HG03432 (cell line): Measurements from ENCODE around the gene KCTD21.

Experiments
- ATAC-seq: cut with Tn5 transposase; IDR thresholded peaks from one replicate; pipeline ENCODE4 v1.9.1; 2021; ENCODE audit warnings: mild to moderate bottlenecking, moderate library complexity; ENCODE audit not compliant: unreplicated experiment

The KCTD21 gene

GRCh38 chr11:78202733-78203167 lies 14.3 kb upstream of the KCTD21 start:
- ATAC-seq, result no peak

GRCh38 chr11:78201096-78201818 lies 12.8 kb upstream of the KCTD21 start:
- no peak for ATAC-seq

GRCh38 chr11:78200553-78200952 lies 12.1 kb upstream of the KCTD21 start:
- no peak for ATAC-seq

GRCh38 chr11:78200061-78200460 lies 11.6 kb upstream of the KCTD21 start:
- ATAC-seq, result no peak

- ATAC-seq, result no peak
Observed at GRCh38 chr11:78199653-78200015, 11.2 kb upstream of the KCTD21 start.

- ATAC-seq, result no peak
Observed at GRCh38 chr11:78199015-78199652, 10.7 kb upstream of the KCTD21 start.

- ATAC-seq, result no peak
Observed at GRCh38 chr11:78197816-78198215, 9.4 kb upstream of the KCTD21 start.

- no peak for ATAC-seq
Observed at GRCh38 chr11:78196661-78197091, 8.2 kb upstream of the KCTD21 start.

- ATAC-seq, result no peak
Observed at GRCh38 chr11:78195917-78196560, 7.6 kb upstream of the KCTD21 start.

GRCh38 chr11:78194490-78194889 lies 6.1 kb upstream of the KCTD21 start:
- ATAC-seq, result no peak

GRCh38 chr11:78193806-78194205 lies 5.4 kb upstream of the KCTD21 start:
- ATAC-seq, result no peak

- ATAC-seq, result no peak
Observed at GRCh38 chr11:78192911-78193351, 4.5 kb upstream of the KCTD21 start.

GRCh38 chr11:78192223-78192719 lies 3.8 kb upstream of the KCTD21 start:
- no peak for ATAC-seq

- ATAC-seq, result no peak
Observed at GRCh38 chr11:78190871-78191538, 2.6 kb upstream of the KCTD21 start.

- no peak for ATAC-seq
Observed at GRCh38 chr11:78190374-78190773, 1.9 kb upstream of the KCTD21 start.

GRCh38 chr11:78189851-78190250 lies 1.4 kb upstream of the KCTD21 start:
- ATAC-seq, result no peak

- no peak for ATAC-seq
Observed at GRCh38 chr11:78189174-78189724, 823 bp upstream of the KCTD21 start.

GRCh38 chr11:78187366-78188285 lies 800 bp downstream of the KCTD21 start:
- peak; percentile 21 for ATAC-seq

GRCh38 chr11:78181185-78181584 lies 7.2 kb downstream of the KCTD21 start:
- ATAC-seq, result no peak

GRCh38 chr11:78180751-78181150 lies 7.7 kb downstream of the KCTD21 start:
- no peak for ATAC-seq
